Endothelial cell (in vitro differentiated cells): Measurements from ENCODE around the gene RRAS2. TPM values are rescaled to one million over a fixed set of nuclear protein-coding genes. Genes with fewer than 3 reads are reported as not detected.

Experiments used
- DNase-seq: peaks from one replicate; pipeline ENCODE4 v3.0.0; 2021; ENCODE audit warnings: low spot score
- H3K27ac Mint-ChIP-seq: one replicate; pipeline ENCODE4 v1.8.0; 2021; ENCODE audit warnings: mixed read lengths, inconsistent platforms; ENCODE audit not compliant: unreplicated experiment
- H3K27me3 Mint-ChIP-seq: one replicate; pipeline ENCODE4 v1.8.0; 2021; ENCODE audit warnings: mild to moderate bottlenecking, moderate library complexity, mixed read lengths, inconsistent platforms; ENCODE audit not compliant: unreplicated experiment
- H3K36me3 Mint-ChIP-seq: one replicate; pipeline ENCODE4 v1.8.0; 2021; ENCODE audit warnings: mild to moderate bottlenecking, low read depth, mixed read lengths, inconsistent platforms; ENCODE audit not compliant: unreplicated experiment
- H3K4me1 Mint-ChIP-seq: one replicate; pipeline ENCODE4 v1.8.0; 2021; ENCODE audit warnings: mild to moderate bottlenecking, mixed read lengths, inconsistent platforms; ENCODE audit not compliant: unreplicated experiment
- H3K4me3 Mint-ChIP-seq: one replicate; pipeline ENCODE4 v1.8.0; 2021; ENCODE audit warnings: mild to moderate bottlenecking, mixed read lengths, inconsistent platforms; ENCODE audit not compliant: unreplicated experiment
- H3K9me3 Mint-ChIP-seq: one replicate; pipeline ENCODE4 v1.8.0; 2021; ENCODE audit warnings: mixed read lengths, inconsistent platforms; ENCODE audit not compliant: unreplicated experiment
- total RNA-seq: library from RNA; stranded (reverse); fragmentation: NEBNext Ultra II Directional; extraction: Animal tissue kit (Norgen Biotek cat#: 25700); gene quantifications from one replicate; pipeline ENCODE4 v1.2.1, GENCODE V29; 2021; ENCODE audit not compliant: unreplicated experiment
- TF ChIP-seq, protein P1 (sequence below): fragments of 200-600 bp; sonication (generic); IDR thresholded peaks from one replicate; pipeline ENCODE4 v1.5.0; 2021; ENCODE audit warnings: antibody characterized with exemption; ENCODE audit not compliant: unreplicated experiment

RRAS2 gene
- total RNA-seq, 1 donor from 2014 or later, result 59.6 TPM

DNA sequence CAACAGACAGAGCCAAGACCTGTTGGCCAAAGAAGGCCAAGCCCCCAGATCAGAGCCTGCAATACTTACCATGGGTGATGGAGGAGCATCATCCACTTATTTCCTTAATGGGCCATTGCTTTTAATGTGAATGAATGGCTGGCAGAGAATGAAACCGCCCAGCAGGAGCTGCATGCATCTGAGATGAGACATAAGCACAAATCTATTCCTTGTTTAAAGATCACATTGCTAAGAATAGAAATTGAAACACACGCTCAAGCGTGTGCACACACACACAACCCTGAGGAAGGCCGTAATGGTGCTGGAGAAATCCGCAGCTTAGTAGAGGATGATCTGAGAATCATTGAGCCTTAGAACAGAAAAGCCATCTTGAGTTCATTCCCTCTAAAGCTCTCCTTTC, 5.3 kb upstream of the RRAS2 start:
- TF ChIP-seq, protein P1, sequence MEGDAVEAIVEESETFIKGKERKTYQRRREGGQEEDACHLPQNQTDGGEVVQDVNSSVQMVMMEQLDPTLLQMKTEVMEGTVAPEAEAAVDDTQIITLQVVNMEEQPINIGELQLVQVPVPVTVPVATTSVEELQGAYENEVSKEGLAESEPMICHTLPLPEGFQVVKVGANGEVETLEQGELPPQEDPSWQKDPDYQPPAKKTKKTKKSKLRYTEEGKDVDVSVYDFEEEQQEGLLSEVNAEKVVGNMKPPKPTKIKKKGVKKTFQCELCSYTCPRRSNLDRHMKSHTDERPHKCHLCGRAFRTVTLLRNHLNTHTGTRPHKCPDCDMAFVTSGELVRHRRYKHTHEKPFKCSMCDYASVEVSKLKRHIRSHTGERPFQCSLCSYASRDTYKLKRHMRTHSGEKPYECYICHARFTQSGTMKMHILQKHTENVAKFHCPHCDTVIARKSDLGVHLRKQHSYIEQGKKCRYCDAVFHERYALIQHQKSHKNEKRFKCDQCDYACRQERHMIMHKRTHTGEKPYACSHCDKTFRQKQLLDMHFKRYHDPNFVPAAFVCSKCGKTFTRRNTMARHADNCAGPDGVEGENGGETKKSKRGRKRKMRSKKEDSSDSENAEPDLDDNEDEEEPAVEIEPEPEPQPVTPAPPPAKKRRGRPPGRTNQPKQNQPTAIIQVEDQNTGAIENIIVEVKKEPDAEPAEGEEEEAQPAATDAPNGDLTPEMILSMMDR, result no peak
- Mint-ChIP-seq H3K27me3 (no peaks in the 10 kb centered on the region), H3K4me1 (peaks cover 2% of the 10 kb centered on the region), H3K9me3 (no peaks in the 10 kb centered on the region), H3K36me3 (no peaks in the 10 kb centered on the region), H3K4me3 (no peak overlapping the region), H3K27ac (no peak overlapping the region)
- DNase-seq, result no peak

DNA sequence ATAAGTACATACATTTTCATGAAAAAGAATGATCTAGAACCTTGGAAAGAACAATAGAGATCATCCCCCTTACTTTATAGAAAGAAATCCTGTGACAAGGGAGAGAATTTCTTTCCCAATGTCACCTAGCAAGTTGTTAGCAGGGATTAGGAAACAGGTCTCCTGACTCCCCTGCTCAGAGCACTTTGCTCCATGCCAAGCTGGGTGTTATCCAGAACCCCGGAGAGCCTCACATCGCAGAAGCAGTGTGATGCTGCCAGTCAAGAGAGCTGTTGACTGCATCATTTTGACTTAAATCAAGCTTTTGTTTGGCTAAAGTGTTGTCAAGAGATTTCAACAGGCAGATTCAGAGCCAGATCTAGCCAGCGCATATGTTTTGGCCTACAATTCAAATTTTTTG, 3.6 kb upstream of the RRAS2 start:
- Mint-ChIP-seq H3K27me3 (peaks cover 3% of the 10 kb centered on the region), H3K36me3 (peaks cover 3% of the 10 kb centered on the region), H3K9me3 (no peaks in the 10 kb centered on the region), H3K4me1 (peaks cover 5% of the 10 kb centered on the region), H3K27ac (no peak overlapping the region), H3K4me3 (no peak overlapping the region)
- TF ChIP-seq, protein P1, result no peak
- no peak for DNase-seq

DNA sequence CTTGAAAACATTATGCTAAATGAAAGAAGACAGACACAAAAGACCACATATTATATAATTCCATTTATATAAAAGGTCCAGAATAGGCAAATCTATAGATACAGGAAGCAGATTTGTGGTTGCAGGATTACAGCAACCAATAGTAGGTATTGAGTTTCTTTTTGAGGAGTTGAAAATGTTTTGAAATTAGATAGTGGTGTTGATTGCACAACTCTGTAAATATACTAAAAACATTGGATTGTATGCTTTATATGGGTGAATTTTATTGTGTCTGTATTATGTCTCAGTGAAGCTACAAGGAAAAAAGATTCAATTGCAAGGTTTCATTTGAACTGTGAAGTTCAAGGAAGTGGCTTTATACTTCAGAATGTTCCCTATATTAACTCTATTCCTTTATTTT, 3.0 kb upstream of the RRAS2 start:
- Mint-ChIP-seq H3K36me3 (peaks cover 3% of the 10 kb centered on the region), H3K4me3 (no peak overlapping the region), H3K4me1 (peaks cover 8% of the 10 kb centered on the region), H3K27ac (no peak overlapping the region), H3K27me3 (peaks cover 3% of the 10 kb centered on the region), H3K9me3 (no peaks in the 10 kb centered on the region)
- DNase-seq, result no peak
- TF ChIP-seq, protein P1, result no peak

DNA sequence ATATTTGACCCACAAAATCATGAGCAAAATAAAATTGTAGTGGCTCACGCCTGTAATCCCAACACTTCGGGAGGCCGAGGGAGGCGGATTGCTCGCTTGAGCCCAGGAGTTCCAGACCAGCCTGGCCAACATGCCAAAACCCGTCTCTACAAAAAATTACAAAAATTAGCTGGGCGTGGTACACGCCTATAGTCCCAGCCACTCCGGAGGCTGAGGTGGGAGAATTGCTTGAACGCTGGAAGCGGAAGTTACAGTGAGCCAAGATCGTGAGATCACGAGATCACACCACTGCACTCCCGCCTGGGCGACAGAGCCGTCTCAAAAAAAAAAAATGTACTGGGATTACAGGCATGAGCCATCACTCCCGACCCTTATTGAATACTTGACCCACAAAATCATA, 2.0 kb upstream of the RRAS2 start:
- Mint-ChIP-seq H3K27ac (no peak overlapping the region), H3K27me3 (peaks cover 3% of the 10 kb centered on the region), H3K4me1 (peaks cover 14% of the 10 kb centered on the region), H3K4me3 (no peak overlapping the region), H3K9me3 (no peaks in the 10 kb centered on the region), H3K36me3 (peaks cover 3% of the 10 kb centered on the region)
- no peak for DNase-seq
- TF ChIP-seq, protein P1, result no peak

DNA sequence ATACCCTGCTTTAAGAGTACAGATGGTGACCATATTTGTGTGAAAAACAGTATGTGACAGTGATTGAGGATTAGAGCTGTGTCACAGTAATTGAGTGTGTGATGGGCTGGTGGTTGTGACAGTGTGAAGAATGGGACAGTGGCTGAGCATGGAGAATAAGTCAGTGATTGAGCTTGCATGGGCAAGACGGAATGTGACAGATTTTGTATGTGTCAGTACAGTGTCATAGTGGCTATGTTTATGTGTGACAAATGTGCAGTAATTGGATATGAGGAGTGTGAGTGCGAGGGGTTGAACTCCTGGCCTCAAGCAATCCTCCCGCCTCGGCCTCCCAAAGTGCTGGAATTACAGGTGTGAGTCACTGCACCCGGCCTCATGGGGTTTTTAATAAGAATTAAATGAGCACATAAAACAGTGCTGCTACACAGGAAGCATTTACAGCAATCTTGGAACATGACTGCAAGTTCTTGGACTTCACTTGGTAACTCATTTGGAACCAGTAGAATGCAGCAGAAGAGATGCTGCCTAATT, 583 bp upstream of the RRAS2 start:
- H3K36me3 Mint-ChIP-seq, result peaks cover 3% of the 10 kb centered on the region
- DNase-seq, result no peak
- peaks cover 3% of the 10 kb centered on the region for H3K27me3 Mint-ChIP-seq
- peak overlapping the region; percentile 64 for H3K4me3 Mint-ChIP-seq
- H3K4me1 Mint-ChIP-seq, result peaks cover 14% of the 10 kb centered on the region
- TF ChIP-seq, protein P1, result no peak
- H3K9me3 Mint-ChIP-seq, result no peaks in the 10 kb centered on the region
- H3K27ac Mint-ChIP-seq, result no peak overlapping the region
